HepG2 (cell line): Measurements from ENCODE around the gene NFKBIL1. TPM values are rescaled to one million over a fixed set of nuclear protein-coding genes. Genes with fewer than 3 reads are reported as not detected.

Experiments
- ATAC-seq: fragments of 200-7000 bp; cut with Tn5 transposase; 3 replicates; pipeline ENCODE4 v1.9.1; 2020; ENCODE audit warnings: mild to moderate bottlenecking, moderate library complexity
- BruUV-seq: library from RNA; stranded (reverse); fragments of 400-500 nt; replicated peaks from 2 replicates; lab custom pipeline; 2021; lab: Mats Ljungman, UMichigan
- CTCF ChIA-PET: fragments of 300-600 bp; formaldehyde crosslinking; extraction: SDS; loops from one replicate; lab custom pipeline; 2021; ENCODE audit warnings: low total read pairs, inconsistent platforms, low intra/inter-chr PET ratio; lab: Yijun Ruan, JAX
- POLR2A ChIA-PET: fragments of 350-600 bp; sonication (Branson Sonifier 250); formaldehyde crosslinking; loops from one replicate; lab custom pipeline; 2020; ENCODE audit warnings: antibody characterized with exemption, inconsistent platforms; lab: Yijun Ruan, JAX
- DNase-seq: peaks from one replicate; pipeline ENCODE4 v3.0.0-alpha.2; 2015; ENCODE audit warnings: low spot score
- FAIRE-seq: peaks from 3 replicates; lab custom pipeline; 2011; peaks lifted over from hg19 to GRCh38; lab: Jason Lieb, UNC
- H2AFZ ChIP-seq: one replicate; pipeline ENCODE4 v1.6.1; 2011; ENCODE audit warnings: low read length, inconsistent platforms
- H3K27ac ChIP-seq: fragments of 300-600 bp; 3 replicates; pipeline ENCODE4 v1.8.0; 2011; ENCODE audit warnings: mixed run types, mild to moderate bottlenecking, mixed read lengths, low read length, inconsistent platforms; ENCODE audit not compliant: insufficient read depth; ENCODE audit errors: extremely low read length
- H3K27me3 ChIP-seq, 2 experiments: fragments of 200-600 bp in 1 of 2; 2 replicates in 1 of 2; 3 replicates in 1 of 2; pipeline versions ENCODE4 v1.6.0 to v1.8.0; 2011; ENCODE audit warnings: low read length in 2 of 2, mild to moderate bottlenecking in 2 of 2, moderate library complexity in 2 of 2, inconsistent platforms in 1 of 2; ENCODE audit not compliant: insufficient read depth in 2 of 2, control insufficient read depth in 1 of 2
- H3K36me3 ChIP-seq, 2 experiments: fragments of 200-600 bp in 1 of 2; replicated peaks in 1 of 2; 2 replicates in 1 of 2; 3 replicates in 1 of 2; pipeline versions ENCODE4 v1.5.1 to v1.8.0; 2011; ENCODE audit warnings: low read length in 2 of 2, inconsistent platforms in 1 of 2; ENCODE audit not compliant: insufficient read depth in 2 of 2, control insufficient read depth in 1 of 2
- H3K4me1 ChIP-seq: 2 replicates; pipeline ENCODE4 v1.5.1; 2012; ENCODE audit warnings: low read length, inconsistent platforms; ENCODE audit not compliant: insufficient read depth
- H3K4me2 ChIP-seq: 2 replicates; pipeline ENCODE4 v1.6.0; 2011; ENCODE audit warnings: low read depth, low read length, inconsistent platforms
- H3K4me3 ChIP-seq, 3 experiments: fragments of 200-600 bp in 1 of 3; sonication (generic), shearing (Covaris generic) in 1 of 3; replicated peaks in 1 of 3; 2 replicates each; pipeline ENCODE4 v1.5.1; 2011 to 2016; ENCODE audit warnings: low read length in 3 of 3, inconsistent platforms in 2 of 3, low read depth in 2 of 3, mild to moderate bottlenecking in 2 of 3, control low read depth in 1 of 3, mixed read lengths in 1 of 3; ENCODE audit not compliant: insufficient read depth in 1 of 3
- H3K79me2 ChIP-seq: one replicate; pipeline ENCODE4 v1.6.1; 2011; ENCODE audit warnings: low read length, inconsistent platforms; ENCODE audit not compliant: insufficient read depth
- H3K9ac ChIP-seq: 2 replicates; pipeline ENCODE4 v1.6.0; 2011; ENCODE audit warnings: mild to moderate bottlenecking, low read depth, low read length, inconsistent platforms; ENCODE audit not compliant: insufficient read depth
- H3K9me3 ChIP-seq: 2 replicates; pipeline ENCODE4 v1.5.1; 2012; ENCODE audit warnings: mild to moderate bottlenecking, low read length
- H4K20me1 ChIP-seq: 2 replicates; pipeline ENCODE4 v1.6.0; 2011; ENCODE audit warnings: inconsistent platforms, mild to moderate bottlenecking, low read length, moderate library complexity; ENCODE audit not compliant: insufficient read depth
- MAZ ChIP-seq, 2 experiments: sonication (generic) in 1 of 2; formaldehyde crosslinking in 1 of 2; IDR thresholded peaks; 2 replicates each; pipeline versions ENCODE4 v1.5.0 to v1.6.1; 2012 to 2020; ENCODE audit warnings: low read depth in 2 of 2, mild to moderate bottlenecking in 2 of 2, borderline replicate concordance in 1 of 2, improper control_type of control experiment in 1 of 2, low read length in 1 of 2, missing genetic modification reagents in 1 of 2, moderate library complexity in 1 of 2
- PTBP1 ChIP-seq: fragments of 200-400 bp; formaldehyde crosslinking; IDR thresholded peaks from 2 replicates; pipeline ENCODE4 v1.6.1; 2018; ENCODE audit warnings: low read length, low read depth; ENCODE audit not compliant: poor library complexity, severe bottlenecking
- ZNF556 ChIP-seq: sonication (generic); formaldehyde crosslinking; IDR thresholded peaks from 2 replicates; pipeline ENCODE4 v1.4.0; 2020; ENCODE audit warnings: mild to moderate bottlenecking, missing genetic modification reagents, borderline replicate concordance
- WGBS: methylation state at CpG from one replicate; pipeline ENCODE4 v1.1.6; 2017; ENCODE audit warnings: low lambda C conversion rate; 5-methylcytosine and 5-hydroxymethylcytosine counted together
- in situ Hi-C: cut with HindIII; loops from 2 replicates; pipeline ENCODE4 v1.10.0; 2017; ENCODE audit warnings: low pct_unique_long_range_greater_than_20kb; ENCODE audit not compliant: extremely low pct_ligation_motif_present
- intact Hi-C: fragments of 100-400 bp; cut with micrococcal nuclease; formaldehyde crosslinking; loops from one replicate; pipeline ENCODE4 v1.10.0; 2022; ENCODE audit not compliant: unreplicated experiment
- polyA plus RNA-seq, 8 experiments: library from polyadenylated mRNA; depleted of rRNA in 3 of 8; stranded (reverse) in 7 of 8; unstranded in 1 of 8; fragments of >200 nt; fragmentation: Illumina TruSeq in 4 of 8; extraction: Trizol in 4 of 8; gene quantifications; 2 replicates each; pipeline versions ENCODE4 v1.2.1 to v1.2.3, GENCODE V29; 2011 to 2016; ENCODE audit warnings: low read depth in 4 of 8, missing spikeins in 1 of 8, mixed read lengths in 1 of 8; ENCODE audit not compliant: insufficient read depth in 1 of 8
- total RNA-seq, 5 experiments: library from RNA; depleted of rRNA; stranded (reverse); fragments of >200 nt; fragmentation: Illumina TruSeq; extraction: Trizol; gene quantifications; 2 replicates each; pipeline ENCODE4 v1.2.3, GENCODE V29; 2016; ENCODE audit warnings: low read depth in 1 of 5
- TF ChIP-seq, protein P1 (sequence below): sonication (generic); formaldehyde crosslinking; IDR thresholded peaks from 2 replicates; pipeline ENCODE4 v1.8.1; 2023; ENCODE audit warnings: mild to moderate bottlenecking, inconsistent platforms, moderate library complexity, missing genetic modification reagents, borderline replicate concordance
- TF ChIP-seq, protein P2 (sequence below): sonication (generic); formaldehyde crosslinking; IDR thresholded peaks from 2 replicates; pipeline ENCODE4 v1.4.0; 2020; ENCODE audit warnings: mild to moderate bottlenecking, low read depth, missing genetic modification reagents
- TF ChIP-seq, protein P3 (sequence below): sonication (generic); formaldehyde crosslinking; IDR thresholded peaks from 2 replicates; pipeline ENCODE4; 2020; ENCODE audit warnings: missing genetic modification reagents, mild to moderate bottlenecking, borderline replicate concordance
- TF ChIP-seq, protein P4 (sequence below): sonication (generic); formaldehyde crosslinking; IDR thresholded peaks from 2 replicates; pipeline ENCODE4 v1.4.0; 2020; ENCODE audit warnings: mild to moderate bottlenecking, missing genetic modification reagents

The NFKBIL1 gene
- total and polyA plus RNA-seq, 2 of the 13 experiments (the other 11 are each of a cell fraction or from before 2014, with no cell fraction given): 9.7 to 19.5 TPM

DNA sequence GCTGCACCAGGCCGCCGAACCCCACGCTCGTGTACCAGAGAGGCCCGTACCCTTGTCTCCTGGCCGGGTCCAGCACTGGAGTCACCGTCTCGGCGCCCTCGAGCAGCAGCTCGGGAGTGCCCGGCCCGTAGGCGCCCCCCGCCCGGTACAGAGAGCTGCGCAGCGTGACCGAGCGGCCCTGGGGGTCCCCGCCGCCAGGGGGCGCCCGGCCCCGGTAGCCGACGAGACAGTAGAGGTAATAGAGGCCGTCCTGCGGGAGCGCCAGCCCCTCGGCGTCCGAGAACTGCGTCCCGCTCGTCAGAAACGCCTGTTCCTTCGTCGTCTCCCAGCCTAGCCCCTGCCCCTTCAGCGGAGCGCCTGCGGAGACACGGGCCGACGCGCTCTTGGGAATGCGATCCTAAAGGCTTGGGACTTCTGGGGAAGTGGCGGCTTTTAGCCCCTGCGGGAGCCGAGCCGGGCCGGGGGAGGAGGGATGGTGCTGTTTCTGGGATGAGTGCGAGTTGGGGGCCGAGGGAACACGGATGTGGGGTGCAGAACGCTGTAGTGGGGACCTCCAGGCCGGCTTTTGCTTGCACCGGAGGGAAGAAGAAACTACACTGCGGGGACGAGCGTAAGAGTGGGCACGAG is 33.5 kb downstream of the NFKBIL1 start:
- FAIRE-seq: peak; percentile 26
- H3K79me2 ChIP-seq: no peaks in the 10 kb centered on the region
- BruUV-seq: no TSS peak
- ATAC-seq: peak; percentile 94
- ChIA-PET CTCF (interaction anchor here (1.1 to 3.2 kb wide), 5 partner anchors 16 to 1216 kb away, joined by 3 to 35 read pairs (median 5); partner anchors contain the start of gene NFKBIL1), POLR2A (interaction anchor here (1.1 to 2.8 kb wide), 4 partner anchors 17 to 122 kb away, joined by 3 to 15 read pairs (median 6); partner anchors contain the start of genes ABHD16A, DDX39B and NFKBIL1)
- peak overlapping the region; percentile 67 to 88 (median 78) for H3K4me3 ChIP-seq
- H3K36me3 ChIP-seq: no peaks in the 10 kb centered on the region
- peaks cover 10 to 65% of the 10 kb centered on the region in 2 experiments; a peak in 4 of 5 replicates for H3K27me3 ChIP-seq
- peaks cover 25% of the 10 kb centered on the region for H3K4me1 ChIP-seq
- no peaks in the 10 kb centered on the region for H3K9me3 ChIP-seq
- H3K9ac ChIP-seq: peak overlapping the region; percentile 65
- H3K27ac ChIP-seq: no peak overlapping the region
- WGBS: under 1% methylated on average over 58 of the region's 62 CpGs
- H4K20me1 ChIP-seq: no peaks in the 10 kb centered on the region
- peak; percentile 61 for DNase-seq
- in situ Hi-C loops: no loop called here
- intact Hi-C loops: loop anchor here (1.0 to 5.0 kb wide), 2 partner anchors 17 to 34 kb away; partner anchors contain the start of genes ATP6V1G2 and NFKBIL1
- peak overlapping the region; percentile 99 for H3K4me2 ChIP-seq
- peak overlapping the region; percentile 64 for H2AFZ ChIP-seq
- TF ChIP-seq, protein P1, sequence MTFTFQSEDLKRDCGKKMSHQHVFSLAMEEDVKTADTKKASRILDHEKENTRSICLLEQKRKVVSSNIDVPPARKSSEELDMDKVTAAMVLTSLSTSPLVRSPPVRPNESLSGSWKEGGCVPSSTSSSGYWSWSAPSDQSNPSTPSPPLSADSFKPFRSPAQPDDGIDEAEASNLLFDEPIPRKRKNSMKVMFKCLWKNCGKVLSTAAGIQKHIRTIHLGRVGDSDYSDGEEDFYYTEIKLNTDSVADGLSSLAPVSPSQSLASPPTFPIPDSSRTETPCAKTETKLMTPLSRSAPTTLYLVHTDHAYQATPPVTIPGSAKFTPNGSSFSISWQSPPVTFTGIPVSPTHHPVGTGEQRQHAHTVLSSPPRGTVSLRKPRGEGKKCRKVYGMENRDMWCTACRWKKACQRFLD (CRISPR knock-in tag): no peak; the same call in 1 of the 2 replicates
- TF ChIP-seq, protein P2, sequence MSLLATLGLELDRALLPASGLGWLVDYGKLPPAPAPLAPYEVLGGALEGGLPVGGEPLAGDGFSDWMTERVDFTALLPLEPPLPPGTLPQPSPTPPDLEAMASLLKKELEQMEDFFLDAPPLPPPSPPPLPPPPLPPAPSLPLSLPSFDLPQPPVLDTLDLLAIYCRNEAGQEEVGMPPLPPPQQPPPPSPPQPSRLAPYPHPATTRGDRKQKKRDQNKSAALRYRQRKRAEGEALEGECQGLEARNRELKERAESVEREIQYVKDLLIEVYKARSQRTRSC (CRISPR knock-in tag): no peak
- TF ChIP-seq MAZ (IDR thresholded peaks at IDR 0.05; ENCODE audit: borderline replicate concordance, low read depth, low read length) (no peak), MAZ (CRISPR knock-in tag; IDR thresholded peaks at IDR 0.05; ENCODE audit: low read depth) (peak; percentile 85), PTBP1 (no peak), ZNF556 (CRISPR knock-in tag) (peak; percentile 24; the same call in 1 of the 2 replicates)
- TF ChIP-seq, protein P3, sequence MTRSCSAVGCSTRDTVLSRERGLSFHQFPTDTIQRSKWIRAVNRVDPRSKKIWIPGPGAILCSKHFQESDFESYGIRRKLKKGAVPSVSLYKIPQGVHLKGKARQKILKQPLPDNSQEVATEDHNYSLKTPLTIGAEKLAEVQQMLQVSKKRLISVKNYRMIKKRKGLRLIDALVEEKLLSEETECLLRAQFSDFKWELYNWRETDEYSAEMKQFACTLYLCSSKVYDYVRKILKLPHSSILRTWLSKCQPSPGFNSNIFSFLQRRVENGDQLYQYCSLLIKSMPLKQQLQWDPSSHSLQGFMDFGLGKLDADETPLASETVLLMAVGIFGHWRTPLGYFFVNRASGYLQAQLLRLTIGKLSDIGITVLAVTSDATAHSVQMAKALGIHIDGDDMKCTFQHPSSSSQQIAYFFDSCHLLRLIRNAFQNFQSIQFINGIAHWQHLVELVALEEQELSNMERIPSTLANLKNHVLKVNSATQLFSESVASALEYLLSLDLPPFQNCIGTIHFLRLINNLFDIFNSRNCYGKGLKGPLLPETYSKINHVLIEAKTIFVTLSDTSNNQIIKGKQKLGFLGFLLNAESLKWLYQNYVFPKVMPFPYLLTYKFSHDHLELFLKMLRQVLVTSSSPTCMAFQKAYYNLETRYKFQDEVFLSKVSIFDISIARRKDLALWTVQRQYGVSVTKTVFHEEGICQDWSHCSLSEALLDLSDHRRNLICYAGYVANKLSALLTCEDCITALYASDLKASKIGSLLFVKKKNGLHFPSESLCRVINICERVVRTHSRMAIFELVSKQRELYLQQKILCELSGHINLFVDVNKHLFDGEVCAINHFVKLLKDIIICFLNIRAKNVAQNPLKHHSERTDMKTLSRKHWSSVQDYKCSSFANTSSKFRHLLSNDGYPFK: peak; percentile 81
- TF ChIP-seq, protein P4, sequence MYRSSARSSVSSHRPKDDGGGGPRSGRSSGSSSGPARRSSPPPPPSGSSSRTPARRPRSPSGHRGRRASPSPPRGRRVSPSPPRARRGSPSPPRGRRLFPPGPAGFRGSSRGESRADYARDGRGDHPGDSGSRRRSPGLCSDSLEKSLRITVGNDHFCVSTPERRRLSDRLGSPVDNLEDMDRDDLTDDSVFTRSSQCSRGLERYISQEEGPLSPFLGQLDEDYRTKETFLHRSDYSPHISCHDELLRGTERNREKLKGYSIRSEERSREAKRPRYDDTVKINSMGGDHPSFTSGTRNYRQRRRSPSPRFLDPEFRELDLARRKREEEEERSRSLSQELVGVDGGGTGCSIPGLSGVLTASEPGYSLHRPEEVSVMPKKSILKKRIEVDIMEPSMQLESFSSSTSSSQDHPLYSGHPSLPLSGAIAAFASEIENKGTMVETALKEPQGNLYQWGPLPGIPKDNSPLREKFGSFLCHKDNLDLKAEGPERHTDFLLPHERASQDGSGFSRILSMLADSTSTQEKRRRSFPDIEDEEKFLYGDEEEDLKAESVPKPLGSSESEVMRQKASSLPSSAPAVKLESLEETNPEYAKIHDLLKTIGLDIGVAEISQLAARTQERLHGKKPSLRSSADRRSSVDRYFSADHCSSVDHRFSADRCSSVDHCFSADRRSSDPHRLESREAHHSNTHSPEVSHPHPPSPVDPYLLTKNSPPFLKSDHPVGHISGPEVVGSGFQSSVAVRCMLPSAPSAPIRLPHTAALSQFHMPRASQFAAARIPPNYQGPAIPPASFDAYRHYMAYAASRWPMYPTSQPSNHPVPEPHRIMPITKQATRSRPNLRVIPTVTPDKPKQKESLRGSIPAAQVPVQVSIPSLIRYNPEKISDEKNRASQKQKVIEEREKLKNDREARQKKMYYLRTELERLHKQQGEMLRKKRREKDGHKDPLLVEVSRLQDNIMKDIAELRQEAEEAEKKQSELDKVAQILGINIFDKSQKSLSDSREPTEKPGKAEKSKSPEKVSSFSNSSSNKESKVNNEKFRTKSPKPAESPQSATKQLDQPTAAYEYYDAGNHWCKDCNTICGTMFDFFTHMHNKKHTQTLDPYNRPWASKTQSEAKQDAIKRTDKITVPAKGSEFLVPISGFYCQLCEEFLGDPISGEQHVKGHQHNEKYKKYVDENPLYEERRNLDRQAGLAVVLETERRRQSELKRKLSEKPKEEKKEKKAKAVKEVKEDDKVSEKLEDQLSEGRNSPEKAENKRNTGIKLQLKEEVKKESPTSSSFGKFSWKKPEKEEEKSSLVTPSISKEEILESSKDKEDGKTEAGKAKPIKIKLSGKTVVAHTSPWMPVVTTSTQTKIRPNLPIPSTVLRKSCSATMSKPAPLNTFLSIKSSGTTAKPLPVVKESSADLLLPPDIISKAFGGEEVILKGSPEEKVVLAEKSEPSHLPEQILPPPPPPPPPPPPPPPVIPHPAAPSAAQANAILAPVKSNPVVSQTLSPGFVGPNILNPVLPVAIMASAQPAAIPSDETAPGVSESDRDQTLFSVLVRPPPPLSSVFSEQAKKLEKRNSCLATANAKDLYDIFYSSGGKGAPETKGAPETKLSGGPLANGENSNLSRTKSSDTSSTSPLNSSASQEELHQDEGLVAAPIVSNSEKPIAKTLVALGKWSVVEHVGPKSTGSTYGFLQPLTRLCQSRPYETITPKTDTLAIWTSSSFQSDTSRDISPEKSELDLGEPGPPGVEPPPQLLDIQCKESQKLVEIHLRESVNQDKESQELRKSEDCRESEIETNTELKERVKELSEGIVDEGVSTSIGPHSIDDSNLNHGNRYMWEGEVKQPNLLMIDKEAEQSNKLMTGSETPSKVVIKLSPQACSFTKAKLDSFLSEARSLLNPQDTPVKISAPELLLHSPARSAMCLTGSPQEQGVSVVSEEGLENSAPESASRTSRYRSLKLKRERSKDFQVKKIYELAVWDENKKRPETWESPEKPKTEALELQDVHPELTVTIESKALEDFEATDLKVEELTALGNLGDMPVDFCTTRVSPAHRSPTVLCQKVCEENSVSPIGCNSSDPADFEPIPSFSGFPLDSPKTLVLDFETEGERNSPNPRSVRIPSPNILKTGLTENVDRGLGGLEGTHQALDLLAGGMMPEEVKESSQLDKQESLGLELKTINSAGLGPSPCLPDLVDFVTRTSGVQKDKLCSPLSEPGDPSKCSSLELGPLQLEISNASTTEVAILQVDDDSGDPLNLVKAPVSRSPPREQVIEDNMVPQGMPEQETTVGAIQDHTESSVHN (CRISPR knock-in tag): no peak
